ENCODE measurements around the gene PLEK. TPM values are rescaled to one million over a fixed set of nuclear protein-coding genes. Genes with fewer than 3 reads are reported as not detected.

The PLEK gene
- total and polyA plus RNA-seq, 2 donors (not counting 1 experiment from before 2014, with no cell fraction given): not detected

GRCh38 chr2:68371138-68371537 is 6.1 kb downstream of the PLEK start:
- H2AFZ ChIP-seq (ENCODE audit: low read length): no peak overlapping the region
- H3K4me1 ChIP-seq (ENCODE audit: control insufficient read depth, extremely low read depth, insufficient read depth, low read length): no peaks in the 10 kb centered on the region
- no peaks in the 10 kb centered on the region for H3K36me3 ChIP-seq (ENCODE audit: control insufficient read depth, insufficient read depth, low read length)
- no peak overlapping the region for H3K27ac ChIP-seq (ENCODE audit: insufficient read depth, low read length)
- TF ChIP-seq EZH2 (IDR thresholded peaks at IDR 0.05; ENCODE audit: low read length, missing control alignments): no peak
- no peak for TF ChIP-seq CTCF (conservative IDR thresholded peaks at IDR 0.05 in 1 of 2, IDR thresholded peaks at IDR 0.05 in 1 of 2; ENCODE audit: low read depth in 1 of 2, low read length in 2 of 2)
- H4K20me1 ChIP-seq (ENCODE audit: control insufficient read depth, extremely low read depth, insufficient read depth, low read length): no peaks in the 10 kb centered on the region
- no peaks in the 10 kb centered on the region for H3K9me3 ChIP-seq (ENCODE audit: control insufficient read depth, insufficient read depth, low read depth, low read length)
- H3K79me2 ChIP-seq (ENCODE audit: control insufficient read depth, insufficient read depth, low read length): no peaks in the 10 kb centered on the region
- H3K9ac ChIP-seq (ENCODE audit: insufficient read depth, low read length): no peak overlapping the region
- H3K4me2 ChIP-seq (ENCODE audit: extremely low read depth, insufficient read depth, low read length): no peak overlapping the region
- no peak overlapping the region for H3K4me3 ChIP-seq (replicated peaks in 1 of 4; ENCODE audit: control extremely low read depth in 1 of 4, insufficient read depth in 1 of 4, low read depth in 3 of 4, low read length in 4 of 4)
- H3K27me3 ChIP-seq (ENCODE audit: control insufficient read depth, insufficient read depth, low read length): no peaks in the 10 kb centered on the region
- no peak for DNase-seq (ENCODE audit: low read depth in 2 of 2)

DNA sequence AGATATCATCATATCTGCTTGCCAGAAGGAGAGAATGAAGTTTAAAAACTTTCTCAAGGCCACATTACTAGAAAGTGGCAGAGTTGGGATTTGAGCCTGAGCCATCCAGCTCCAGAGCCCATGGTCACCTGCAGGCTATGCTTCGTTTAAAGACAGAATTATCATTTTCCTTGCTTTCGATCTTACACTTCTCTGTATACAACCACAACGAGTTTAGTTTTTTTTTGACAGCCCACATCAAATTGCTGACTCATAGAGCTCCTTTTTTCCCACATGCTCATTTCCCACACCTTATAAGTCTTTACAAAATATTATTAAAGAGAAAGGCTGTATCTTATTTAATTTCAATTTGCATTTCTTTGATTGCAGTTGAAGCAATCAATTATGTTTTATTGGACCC is 6.5 kb downstream of the PLEK start:
- Histone ChIP-seq H3K27ac (ENCODE audit: insufficient read depth, low read length) (no peak overlapping the region), H3K9me3 (ENCODE audit: control insufficient read depth, insufficient read depth, low read depth, low read length) (no peaks in the 10 kb centered on the region), H3K4me1 (ENCODE audit: control insufficient read depth, extremely low read depth, insufficient read depth, low read length) (no peaks in the 10 kb centered on the region), H3K36me3 (ENCODE audit: control insufficient read depth, insufficient read depth, low read length) (no peaks in the 10 kb centered on the region), H2AFZ (ENCODE audit: low read length) (no peak overlapping the region), H3K4me3 (replicated peaks in 1 of 4; ENCODE audit: control extremely low read depth in 1 of 4, insufficient read depth in 1 of 4, low read depth in 3 of 4, low read length in 4 of 4) (no peak overlapping the region), H4K20me1 (ENCODE audit: control insufficient read depth, extremely low read depth, insufficient read depth, low read length) (no peaks in the 10 kb centered on the region), H3K27me3 (ENCODE audit: control insufficient read depth, insufficient read depth, low read length) (no peaks in the 10 kb centered on the region), H3K79me2 (ENCODE audit: control insufficient read depth, insufficient read depth, low read length) (no peaks in the 10 kb centered on the region), H3K9ac (ENCODE audit: insufficient read depth, low read length) (no peak overlapping the region), H3K4me2 (ENCODE audit: extremely low read depth, insufficient read depth, low read length) (no peak overlapping the region)
- no peak for DNase-seq (ENCODE audit: low read depth in 2 of 2)
- no peak for TF ChIP-seq CTCF (conservative IDR thresholded peaks at IDR 0.05 in 1 of 2, IDR thresholded peaks at IDR 0.05 in 1 of 2; ENCODE audit: low read depth in 1 of 2, low read length in 2 of 2)

- no peaks in the 10 kb centered on the region for H4K20me1 ChIP-seq (ENCODE audit: control insufficient read depth, extremely low read depth, insufficient read depth, low read length)
- no peak overlapping the region for H3K27ac ChIP-seq (ENCODE audit: insufficient read depth, low read length)
- H3K79me2 ChIP-seq (ENCODE audit: control insufficient read depth, insufficient read depth, low read length): no peaks in the 10 kb centered on the region
- H3K9me3 ChIP-seq (ENCODE audit: control insufficient read depth, insufficient read depth, low read depth, low read length): no peaks in the 10 kb centered on the region
- no peaks in the 10 kb centered on the region for H3K4me1 ChIP-seq (ENCODE audit: control insufficient read depth, extremely low read depth, insufficient read depth, low read length)
- H3K4me2 ChIP-seq (ENCODE audit: extremely low read depth, insufficient read depth, low read length): no peak overlapping the region
- H3K36me3 ChIP-seq (ENCODE audit: control insufficient read depth, insufficient read depth, low read length): no peaks in the 10 kb centered on the region
- no peak overlapping the region for H2AFZ ChIP-seq (ENCODE audit: low read length)
- DNase-seq (ENCODE audit: low read depth in 2 of 2): no peak
- H3K4me3 ChIP-seq (replicated peaks in 1 of 4; ENCODE audit: control extremely low read depth in 1 of 4, insufficient read depth in 1 of 4, low read depth in 3 of 4, low read length in 4 of 4): no peak overlapping the region
- TF ChIP-seq EZH2 (IDR thresholded peaks at IDR 0.05; ENCODE audit: low read length, missing control alignments): no peak
- no peak for TF ChIP-seq CTCF (conservative IDR thresholded peaks at IDR 0.05 in 1 of 2, IDR thresholded peaks at IDR 0.05 in 1 of 2; ENCODE audit: low read depth in 1 of 2, low read length in 2 of 2)
- no peaks in the 10 kb centered on the region for H3K27me3 ChIP-seq (ENCODE audit: control insufficient read depth, insufficient read depth, low read length)
- H3K9ac ChIP-seq (ENCODE audit: insufficient read depth, low read length): no peak overlapping the region
Measured at GRCh38 chr2:68372485-68372884, 7.4 kb downstream of the PLEK start.

Data from fibroblast of lung (primary cell).